ENCODE measurements around the gene TUT7. TPM values are rescaled to one million over a fixed set of nuclear protein-coding genes. Genes with fewer than 3 reads are reported as not detected.
"Not testable (repeated sequence)": the region's sequence is repeated elsewhere in the genome, so short reads cannot be mapped to it uniquely, and the experiment has no call there.

The TUT7 gene
- total RNA-seq, 1 experiment from 2014 or later: 35.2 TPM

GRCh38 chr9:86301686-86302085 is 52.5 kb downstream of the TUT7 start:
- peaks cover 83% of the 10 kb centered on the region for H3K36me3 ChIP-seq
- H3K9me3 ChIP-seq (replicated peaks): no peaks in the 10 kb centered on the region
- no peak for DNase-seq
- no peak overlapping the region for H3K27ac ChIP-seq
- no peaks in the 10 kb centered on the region for H3K27me3 ChIP-seq
- no peak overlapping the region for H3K4me3 ChIP-seq
- no peaks in the 10 kb centered on the region; the same call in 1 of the 2 replicates for H3K4me1 ChIP-seq

GRCh38 chr9:86300701-86301100 is 53.5 kb downstream of the TUT7 start:
- H3K36me3 ChIP-seq: peaks cover 79% of the 10 kb centered on the region
- no peak overlapping the region for H3K27ac ChIP-seq
- DNase-seq: no peak
- H3K9me3 ChIP-seq (replicated peaks): no peaks in the 10 kb centered on the region
- no peaks in the 10 kb centered on the region; the same call in 1 of the 2 replicates for H3K4me1 ChIP-seq
- H3K27me3 ChIP-seq: no peaks in the 10 kb centered on the region
- no peak overlapping the region for H3K4me3 ChIP-seq

GRCh38 chr9:86298873-86299272 is 55.3 kb downstream of the TUT7 start:
- H3K36me3 ChIP-seq: peaks cover 76% of the 10 kb centered on the region
- H3K27ac ChIP-seq: no peak overlapping the region
- DNase-seq: no peak
- H3K27me3 ChIP-seq: no peaks in the 10 kb centered on the region
- H3K9me3 ChIP-seq (replicated peaks): no peaks in the 10 kb centered on the region
- no peaks in the 10 kb centered on the region for H3K4me1 ChIP-seq
- no peak overlapping the region for H3K4me3 ChIP-seq

- H3K36me3 ChIP-seq: peaks cover 11% of the 10 kb centered on the region
- H3K4me3 ChIP-seq; H3K27ac ChIP-seq; H3K27me3 ChIP-seq; H3K4me1 ChIP-seq; H3K9me3 ChIP-seq (replicated peaks); DNase-seq: not testable (repeated sequence)
These were observed 63.9 kb downstream of the TUT7 start for GRCh38 chr9:86290341-86290740.

GRCh38 chr9:86288499-86289198 is 65.6 kb downstream of the TUT7 start:
- no peaks in the 10 kb centered on the region for H3K9me3 ChIP-seq (replicated peaks)
- H3K36me3 ChIP-seq: peaks cover 5% of the 10 kb centered on the region
- peaks cover 8% of the 10 kb centered on the region; the same call in 1 of the 2 replicates for H3K4me1 ChIP-seq
- DNase-seq: no peak
- H3K4me3 ChIP-seq: no peak overlapping the region
- no peak overlapping the region for H3K27ac ChIP-seq
- H3K27me3 ChIP-seq: no peaks in the 10 kb centered on the region

- Histone ChIP-seq H3K9me3 (replicated peaks) (no peaks in the 10 kb centered on the region), H3K4me1 (peaks cover 8% of the 10 kb centered on the region; the same call in 1 of the 2 replicates), H3K27ac (no peak overlapping the region), H3K4me3 (no peak overlapping the region), H3K27me3 (no peaks in the 10 kb centered on the region), H3K36me3 (peaks cover 5% of the 10 kb centered on the region)
- DNase-seq: peak in 1 of 2 experiments; percentile 37
These were observed 67.2 kb downstream of the TUT7 start for GRCh38 chr9:86287013-86287412.

GRCh38 chr9:86286278-86286677 is 67.9 kb downstream of the TUT7 start:
- Histone ChIP-seq H3K36me3 (peaks cover 5% of the 10 kb centered on the region), H3K4me3 (no peak overlapping the region), H3K9me3 (replicated peaks) (no peaks in the 10 kb centered on the region), H3K27me3 (no peaks in the 10 kb centered on the region), H3K4me1 (peaks cover 8% of the 10 kb centered on the region; the same call in 1 of the 2 replicates), H3K27ac (no peak overlapping the region)
- DNase-seq: no peak

- no peaks in the 10 kb centered on the region for H3K27me3 ChIP-seq
- H3K4me1 ChIP-seq: peaks cover 8% of the 10 kb centered on the region; the same call in 1 of the 2 replicates
- H3K27ac ChIP-seq: no peak overlapping the region
- peak in 1 of 2 experiments; percentile 27 for DNase-seq
- peaks cover 5% of the 10 kb centered on the region for H3K36me3 ChIP-seq
- no peaks in the 10 kb centered on the region for H3K9me3 ChIP-seq (replicated peaks)
- no peak overlapping the region for H3K4me3 ChIP-seq
These were observed 68.9 kb downstream of the TUT7 start for GRCh38 chr9:86285261-86285660.

- peak overlapping the region; percentile 90 for H3K27ac ChIP-seq
- H3K27me3 ChIP-seq: no peaks in the 10 kb centered on the region
- H3K36me3 ChIP-seq: peaks cover 7% of the 10 kb centered on the region
- peaks cover 8% of the 10 kb centered on the region; the same call in 1 of the 2 replicates for H3K4me1 ChIP-seq
- no peak for DNase-seq
- H3K9me3 ChIP-seq (replicated peaks): no peaks in the 10 kb centered on the region
- H3K4me3 ChIP-seq: peak overlapping the region; percentile 91
These were observed 71.2 kb downstream of the TUT7 start for GRCh38 chr9:86282979-86283535.

GRCh38 chr9:86282077-86282978 is 71.9 kb downstream of the TUT7 start, which contains the start of gene ISCA1:
TSS of gene ISCA1 (minus strand) at chr9:86282538. CDS start at chr9:86282458, 80 bp downstream.
- DNase-seq: peak; percentile 99 to 100
- no peaks in the 10 kb centered on the region for H3K27me3 ChIP-seq
- peaks cover 7% of the 10 kb centered on the region for H3K36me3 ChIP-seq
- H3K9me3 ChIP-seq (replicated peaks): no peaks in the 10 kb centered on the region
- H3K4me3 ChIP-seq: peak within 1 kb of the TSS; percentile 91
- H3K4me1 ChIP-seq: peaks cover 8% of the 10 kb centered on the region; the same call in 1 of the 2 replicates
- H3K27ac ChIP-seq: peak within 1 kb of the TSS; percentile 90

GRCh38 chr9:86281593-86282076 is 72.6 kb downstream of the TUT7 start:
- H3K4me3 ChIP-seq: peak overlapping the region; percentile 91
- no peaks in the 10 kb centered on the region for H3K9me3 ChIP-seq (replicated peaks)
- peaks cover 8% of the 10 kb centered on the region; the same call in 1 of the 2 replicates for H3K4me1 ChIP-seq
- H3K27ac ChIP-seq: peak overlapping the region; percentile 90
- no peak for DNase-seq
- no peaks in the 10 kb centered on the region for H3K27me3 ChIP-seq
- H3K36me3 ChIP-seq: peaks cover 9% of the 10 kb centered on the region

- Histone ChIP-seq H3K27me3 (no peaks in the 10 kb centered on the region), H3K4me1 (peaks cover 7% of the 10 kb centered on the region; the same call in 1 of the 2 replicates), H3K27ac (no peak overlapping the region), H3K36me3 (peaks cover 9% of the 10 kb centered on the region), H3K4me3 (peak overlapping the region; percentile 91; the same call in 1 of the 2 replicates), H3K9me3 (replicated peaks) (no peaks in the 10 kb centered on the region)
- DNase-seq: no peak
These were observed 73.6 kb downstream of the TUT7 start for GRCh38 chr9:86280580-86280979.

GRCh38 chr9:86279839-86280238 is 74.4 kb downstream of the TUT7 start:
- Histone ChIP-seq H3K27ac (no peak overlapping the region), H3K4me3 (no peak overlapping the region)
- DNase-seq: no peak

GRCh38 chr9:86277072-86277471 is 77.1 kb downstream of the TUT7 start:
- peaks cover 30% of the 10 kb centered on the region for H3K36me3 ChIP-seq
- H3K9me3 ChIP-seq (replicated peaks): no peaks in the 10 kb centered on the region
- no peak for DNase-seq
- H3K4me1 ChIP-seq: no peaks in the 10 kb centered on the region
- H3K27me3 ChIP-seq: no peaks in the 10 kb centered on the region
- H3K27ac ChIP-seq: no peak overlapping the region
- no peak overlapping the region for H3K4me3 ChIP-seq

More at GRCh38 chr9:86279839-86280238, 74.4 kb downstream of the TUT7 start:
- peaks cover 9% of the 10 kb centered on the region for H3K36me3 ChIP-seq
- no peaks in the 10 kb centered on the region for H3K9me3 ChIP-seq (replicated peaks)
- H3K4me1 ChIP-seq: no peaks in the 10 kb centered on the region; the same call in 1 of the 2 replicates
- no peaks in the 10 kb centered on the region for H3K27me3 ChIP-seq
